ENCODE measurements around the gene ENG.

ENG gene

DNA sequence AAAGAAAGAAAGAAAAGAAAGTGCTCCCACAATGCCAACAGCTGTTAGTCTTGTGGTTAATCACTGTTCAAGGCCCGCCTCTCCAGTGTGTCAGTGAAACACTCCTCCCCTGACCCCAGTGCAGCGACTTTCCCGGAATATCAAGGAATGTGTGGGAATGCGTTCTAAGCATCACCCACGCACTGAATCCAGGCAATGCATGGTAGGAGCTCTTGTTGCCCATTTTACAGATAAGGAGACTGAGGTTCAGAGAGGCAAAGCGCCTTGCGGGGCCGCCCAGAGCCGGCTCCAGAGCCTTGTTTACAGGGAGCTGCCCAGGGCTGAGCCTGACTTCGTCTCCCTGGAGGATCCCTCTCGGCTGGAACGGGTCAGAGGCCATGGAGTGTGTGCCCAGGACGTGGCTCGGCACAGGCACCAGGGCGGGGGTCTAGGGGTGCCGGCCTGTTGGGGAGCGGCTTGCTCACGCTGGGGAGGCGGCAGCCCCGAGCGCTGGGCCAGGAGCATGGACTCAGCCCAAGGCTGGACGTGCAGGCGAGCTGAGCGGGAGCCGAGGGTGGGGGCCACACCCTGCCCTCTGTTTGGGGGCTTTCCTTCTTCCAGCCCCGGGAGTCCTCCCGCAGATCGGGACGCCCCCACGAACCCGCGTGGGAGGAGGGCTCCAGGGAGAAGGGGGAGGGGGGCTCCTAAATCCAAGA lies 44.1 kb upstream of the ENG start:
- 0 out of 2 replicates have a peak, but pooled peaks cover 2% of the 10 kb centered on the region for H3K79me2 ChIP-seq (ENCODE audit: insufficient read depth, low read length)
- peaks cover 13% of the 10 kb centered on the region for H3K9me3 ChIP-seq (ENCODE audit: insufficient read depth, low read length, severe bottlenecking)
- H3K27me3 ChIP-seq (ENCODE audit: insufficient read depth, low read length, poor library complexity), result no peaks in the 10 kb centered on the region
- peak overlapping the region; percentile 55; the same call in 1 of the 2 replicates for H3K27ac ChIP-seq (ENCODE audit: low read length)
- H2AFZ ChIP-seq (ENCODE audit: low read depth, low read length), result peak overlapping the region; percentile 75
- H4K20me1 ChIP-seq (ENCODE audit: insufficient read depth, low read length), result no peaks in the 10 kb centered on the region
- H3K36me3 ChIP-seq (ENCODE audit: insufficient read depth, low read length), result peaks cover 31% of the 10 kb centered on the region
- H3K9ac ChIP-seq (ENCODE audit: low read depth, low read length), result peak overlapping the region; percentile 72
- no peak for DNase-seq
- peaks cover 21% of the 10 kb centered on the region for H3K4me1 ChIP-seq (ENCODE audit: insufficient read depth, low read length)
- peak overlapping the region; percentile 71 for H3K4me2 ChIP-seq (ENCODE audit: insufficient read depth, low read length)
- peak; percentile 10; the same call in 2 of the 3 replicates for ATAC-seq (ENCODE audit: insufficient read depth, low read depth)
- H3K4me3 ChIP-seq (ENCODE audit: low read depth in 1 of 2, low read length in 2 of 2), result peak overlapping the region; percentile 51 to 66; a peak in 3 of 4 replicates
- TF ChIP-seq EZH2 (IDR thresholded peaks at IDR 0.05; ENCODE audit: borderline replicate concordance, low read depth, low read length, severe bottlenecking), result no peak
- TF ChIP-seq, protein P1, sequence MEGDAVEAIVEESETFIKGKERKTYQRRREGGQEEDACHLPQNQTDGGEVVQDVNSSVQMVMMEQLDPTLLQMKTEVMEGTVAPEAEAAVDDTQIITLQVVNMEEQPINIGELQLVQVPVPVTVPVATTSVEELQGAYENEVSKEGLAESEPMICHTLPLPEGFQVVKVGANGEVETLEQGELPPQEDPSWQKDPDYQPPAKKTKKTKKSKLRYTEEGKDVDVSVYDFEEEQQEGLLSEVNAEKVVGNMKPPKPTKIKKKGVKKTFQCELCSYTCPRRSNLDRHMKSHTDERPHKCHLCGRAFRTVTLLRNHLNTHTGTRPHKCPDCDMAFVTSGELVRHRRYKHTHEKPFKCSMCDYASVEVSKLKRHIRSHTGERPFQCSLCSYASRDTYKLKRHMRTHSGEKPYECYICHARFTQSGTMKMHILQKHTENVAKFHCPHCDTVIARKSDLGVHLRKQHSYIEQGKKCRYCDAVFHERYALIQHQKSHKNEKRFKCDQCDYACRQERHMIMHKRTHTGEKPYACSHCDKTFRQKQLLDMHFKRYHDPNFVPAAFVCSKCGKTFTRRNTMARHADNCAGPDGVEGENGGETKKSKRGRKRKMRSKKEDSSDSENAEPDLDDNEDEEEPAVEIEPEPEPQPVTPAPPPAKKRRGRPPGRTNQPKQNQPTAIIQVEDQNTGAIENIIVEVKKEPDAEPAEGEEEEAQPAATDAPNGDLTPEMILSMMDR (IDR thresholded peaks at IDR 0.05; ENCODE audit: borderline replicate concordance, extremely low read depth, low read length, poor library complexity, severe bottlenecking), result no peak

DNA sequence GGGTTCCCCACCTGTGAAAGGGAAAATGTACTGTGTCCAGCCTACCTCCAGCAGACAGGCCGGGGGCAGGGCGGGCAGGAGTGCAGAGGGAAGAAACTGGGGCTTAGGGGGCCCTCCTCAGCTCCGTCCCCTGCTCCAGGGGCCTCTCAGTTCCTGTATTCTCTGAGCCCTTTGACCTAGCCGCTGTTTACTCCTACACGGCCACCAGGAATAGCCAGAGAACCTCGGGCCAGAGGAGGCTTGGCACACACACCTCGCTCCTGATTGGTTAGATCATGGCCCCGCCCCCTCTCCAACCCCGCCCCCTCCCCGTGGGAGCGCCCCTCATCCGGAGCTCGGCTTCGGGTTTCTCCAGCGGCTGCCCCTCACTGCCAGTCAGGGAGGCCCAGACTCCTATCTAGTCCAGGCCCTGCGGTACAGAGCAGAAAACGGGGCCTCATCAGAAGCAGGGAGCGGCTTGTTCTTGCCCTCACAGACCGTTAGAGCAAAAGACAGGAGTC lies 42.8 kb upstream of the ENG start:
- Histone ChIP-seq H2AFZ (ENCODE audit: low read depth, low read length) (no peak overlapping the region), H3K4me3 (ENCODE audit: low read depth in 1 of 2, low read length in 2 of 2) (no peak overlapping the region), H3K36me3 (ENCODE audit: insufficient read depth, low read length) (peaks cover 42% of the 10 kb centered on the region), H3K9me3 (ENCODE audit: insufficient read depth, low read length, severe bottlenecking) (peaks cover 21% of the 10 kb centered on the region), H3K27ac (ENCODE audit: low read length) (no peak overlapping the region), H3K4me1 (ENCODE audit: insufficient read depth, low read length) (peaks cover 21% of the 10 kb centered on the region), H3K79me2 (ENCODE audit: insufficient read depth, low read length) (0 out of 2 replicates have a peak, but pooled peaks cover 2% of the 10 kb centered on the region), H3K27me3 (ENCODE audit: insufficient read depth, low read length, poor library complexity) (no peaks in the 10 kb centered on the region), H3K4me2 (ENCODE audit: insufficient read depth, low read length) (peak overlapping the region; percentile 27; the same call in 1 of the 2 replicates), H4K20me1 (ENCODE audit: insufficient read depth, low read length) (no peaks in the 10 kb centered on the region), H3K9ac (ENCODE audit: low read depth, low read length) (no peak overlapping the region)
- no peak for DNase-seq
- TF ChIP-seq EZH2 (IDR thresholded peaks at IDR 0.05; ENCODE audit: borderline replicate concordance, low read depth, low read length, severe bottlenecking), result no peak
- TF ChIP-seq, protein P1 (IDR thresholded peaks at IDR 0.05; ENCODE audit: borderline replicate concordance, extremely low read depth, low read length, poor library complexity, severe bottlenecking), result no peak
- ATAC-seq (ENCODE audit: insufficient read depth, low read depth), result no peak

DNA sequence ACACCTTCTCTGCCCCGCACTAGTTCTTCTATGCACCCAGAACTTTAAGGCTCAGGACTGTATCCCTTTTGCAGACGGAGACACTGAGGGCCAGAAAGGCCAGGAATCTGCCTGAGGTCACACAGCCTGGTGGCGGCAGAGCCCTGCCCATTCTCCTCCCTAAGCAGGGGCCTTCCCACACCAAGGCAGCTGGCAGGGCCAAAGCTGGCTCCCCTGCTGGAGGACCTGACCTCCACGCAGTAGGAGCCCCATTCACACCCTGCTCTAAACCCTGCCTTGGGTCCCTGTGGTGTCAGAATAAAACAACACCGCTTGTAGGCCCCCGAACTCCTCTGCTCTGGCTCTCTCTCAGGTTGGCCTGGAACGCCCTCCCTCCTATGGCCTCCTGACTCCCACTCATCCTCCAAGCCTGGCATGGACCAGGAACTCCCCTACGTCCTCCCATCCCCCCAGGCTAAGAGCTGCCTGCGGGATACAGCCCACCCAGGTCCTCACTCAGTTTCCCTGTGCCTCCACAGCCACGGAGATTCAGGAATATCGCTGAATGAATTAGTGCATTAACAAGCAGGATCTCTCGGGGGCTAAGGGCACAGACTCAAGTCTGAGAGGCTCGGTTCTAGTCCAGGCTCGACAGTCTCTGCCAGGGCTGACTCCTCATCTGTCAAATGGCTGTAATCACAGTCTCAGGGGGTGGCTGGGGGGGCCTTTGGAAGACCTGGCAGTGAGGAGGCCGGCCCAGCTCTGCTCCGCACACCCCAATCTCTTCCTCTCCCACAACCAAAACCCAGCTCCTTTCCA lies 42.1 kb upstream of the ENG start:
- Histone ChIP-seq H3K79me2 (ENCODE audit: insufficient read depth, low read length) (0 out of 2 replicates have a peak, but pooled peaks cover 2% of the 10 kb centered on the region), H3K36me3 (ENCODE audit: insufficient read depth, low read length) (peaks cover 42% of the 10 kb centered on the region), H3K27ac (ENCODE audit: low read length) (no peak overlapping the region), H3K9ac (ENCODE audit: low read depth, low read length) (no peak overlapping the region), H3K4me2 (ENCODE audit: insufficient read depth, low read length) (no peak overlapping the region), H2AFZ (ENCODE audit: low read depth, low read length) (no peak overlapping the region), H3K4me1 (ENCODE audit: insufficient read depth, low read length) (peaks cover 21% of the 10 kb centered on the region), H3K27me3 (ENCODE audit: insufficient read depth, low read length, poor library complexity) (no peaks in the 10 kb centered on the region), H3K4me3 (ENCODE audit: low read depth in 1 of 2, low read length in 2 of 2) (no peak overlapping the region), H3K9me3 (ENCODE audit: insufficient read depth, low read length, severe bottlenecking) (peaks cover 21% of the 10 kb centered on the region), H4K20me1 (ENCODE audit: insufficient read depth, low read length) (no peaks in the 10 kb centered on the region)
- TF ChIP-seq EZH2 (IDR thresholded peaks at IDR 0.05; ENCODE audit: borderline replicate concordance, low read depth, low read length, severe bottlenecking), result no peak
- TF ChIP-seq, protein P1 (IDR thresholded peaks at IDR 0.05; ENCODE audit: borderline replicate concordance, extremely low read depth, low read length, poor library complexity, severe bottlenecking), result no peak
- ATAC-seq (ENCODE audit: insufficient read depth, low read depth) (no peak), DNase-seq (no peak)

All from DND-41 (cell line).